LoVo (cell line): ENCODE measurements around the gene AFDN.
A peak's percentile ranks its signal among the peaks of the same experiment; 100 is the strongest.

Source experiments
- DNase-seq: peaks from one replicate; pipeline ENCODE4 v3.0.0-alpha.2; 2016; ENCODE audit warnings: low spot score

The AFDN gene

GRCh38 chr6:167918548-167919278, 92.0 kb downstream of the AFDN start:
- no peak for DNase-seq

DNA sequence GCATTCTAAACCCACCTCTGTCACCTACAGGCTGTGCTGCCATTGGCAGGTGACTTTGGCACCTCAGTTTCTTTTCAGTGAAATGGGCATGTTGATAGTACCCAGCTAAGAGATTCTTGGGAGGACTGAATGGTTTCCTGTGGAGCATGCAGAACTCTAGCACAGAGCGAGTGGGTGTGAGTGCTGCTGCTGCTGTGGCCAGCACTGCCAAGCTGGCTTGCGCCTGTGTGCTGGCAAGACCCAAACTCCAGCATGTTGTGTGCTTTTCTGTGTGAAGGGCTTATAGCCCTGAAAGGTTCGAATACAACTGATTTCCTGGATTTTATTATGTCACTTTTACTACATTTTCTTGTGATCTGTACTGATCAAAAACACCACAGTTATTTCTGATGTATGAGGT, 92.6 kb downstream of the AFDN start:
- no peak for DNase-seq

- DNase-seq: no peak
Observed at GRCh38 chr6:167920165-167920564, 93.5 kb downstream of the AFDN start.

- DNase-seq: no peak
Observed at GRCh38 chr6:167921831-167922230, 95.1 kb downstream of the AFDN start.

DNA sequence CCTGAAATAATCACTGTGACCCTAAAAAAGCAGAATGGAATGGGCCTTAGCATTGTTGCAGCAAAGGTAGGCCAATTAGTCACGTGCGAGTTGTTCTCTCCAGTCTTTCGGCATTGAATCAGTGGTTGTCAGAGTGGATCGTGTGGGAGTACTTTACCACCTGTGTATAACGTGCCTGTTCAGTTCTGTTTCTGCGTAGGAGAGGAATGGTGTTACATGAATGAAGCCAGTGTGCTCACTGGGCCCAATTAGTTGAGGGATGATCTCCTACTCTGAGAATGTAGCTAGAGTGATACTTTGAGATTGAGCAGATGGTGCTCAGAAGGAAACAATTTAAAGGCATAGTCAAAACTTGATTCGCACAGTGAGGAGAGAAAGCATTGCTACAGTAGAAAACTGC, 98.3 kb downstream of the AFDN start:
- no peak for DNase-seq

GRCh38 chr6:167927246-167927645, 100.5 kb downstream of the AFDN start:
- no peak for DNase-seq

DNA sequence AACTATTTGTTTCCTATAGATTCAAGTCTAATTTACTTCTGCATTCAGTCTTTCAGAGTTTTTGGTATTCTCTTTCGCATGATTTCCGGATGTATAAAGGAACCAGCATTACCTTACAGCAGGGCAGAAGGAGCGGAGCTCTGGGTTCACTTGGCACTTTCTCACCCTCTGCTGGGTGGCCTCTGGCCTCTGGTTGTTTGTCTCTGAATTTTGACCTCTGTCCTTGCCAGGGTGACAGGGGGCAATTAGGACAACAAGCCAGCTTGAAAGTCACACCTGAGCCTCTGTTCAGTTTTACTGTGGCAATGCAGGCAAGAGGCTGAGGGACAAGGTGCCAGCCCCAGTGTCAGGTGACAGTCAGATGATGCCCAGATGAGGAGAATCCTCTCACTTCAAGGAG, 101.4 kb downstream of the AFDN start:
- DNase-seq: no peak

DNA sequence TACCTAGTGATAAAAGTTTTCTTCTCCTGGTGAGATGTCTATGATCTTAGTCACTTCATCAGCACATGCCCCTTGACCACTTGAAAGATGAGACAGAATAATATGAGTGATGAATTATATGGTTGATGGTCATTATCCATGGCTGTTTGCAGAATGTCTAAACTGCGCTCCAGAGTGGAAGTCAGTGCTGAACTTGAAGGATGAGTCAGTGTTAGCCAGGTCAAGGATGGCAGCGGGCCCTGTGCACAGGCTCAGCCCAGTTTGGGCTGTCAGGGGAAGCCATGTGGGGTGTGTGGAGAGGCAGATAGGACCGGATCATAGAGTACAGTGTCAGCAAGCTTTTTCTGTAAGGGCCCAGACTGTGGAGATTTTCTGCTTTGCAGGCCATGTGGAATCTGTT, 103.6 kb downstream of the AFDN start:
- DNase-seq: peak; percentile 8

- DNase-seq: peak; percentile 33
Observed at GRCh38 chr6:167932468-167933276, 106.0 kb downstream of the AFDN start.

GRCh38 chr6:167933290-167933689, 106.6 kb downstream of the AFDN start:
- no peak for DNase-seq

GRCh38 chr6:167933847-167934246, 107.1 kb downstream of the AFDN start:
- no peak for DNase-seq

DNA sequence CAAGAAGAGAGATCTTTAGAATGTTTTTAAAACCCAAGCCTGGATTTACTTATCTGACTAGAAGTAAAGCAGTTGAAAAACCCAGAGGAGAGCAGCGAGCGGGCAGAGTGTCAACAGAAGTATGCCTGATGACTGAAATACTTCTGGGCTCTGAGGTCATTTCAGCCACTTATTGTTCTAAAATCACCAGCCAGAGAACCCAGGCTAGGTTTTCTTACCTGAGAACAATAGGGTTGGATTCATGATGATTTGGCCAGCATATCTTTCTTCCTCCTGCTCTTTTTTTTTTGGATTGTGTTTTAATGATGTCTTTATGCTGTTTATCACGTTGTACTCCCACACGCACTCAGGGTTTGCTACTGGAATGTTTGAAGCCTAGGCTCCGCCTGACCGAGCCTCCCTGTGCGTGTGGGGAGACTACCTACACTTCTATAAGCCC, 107.7 kb downstream of the AFDN start:
- DNase-seq: no peak

- no peak for DNase-seq
Observed at GRCh38 chr6:167936051-167936450, 109.3 kb downstream of the AFDN start.

- no peak for DNase-seq
Observed at GRCh38 chr6:167937301-167937700, 110.6 kb downstream of the AFDN start.

GRCh38 chr6:167937948-167938911, 111.5 kb downstream of the AFDN start:
- no peak for DNase-seq

DNA sequence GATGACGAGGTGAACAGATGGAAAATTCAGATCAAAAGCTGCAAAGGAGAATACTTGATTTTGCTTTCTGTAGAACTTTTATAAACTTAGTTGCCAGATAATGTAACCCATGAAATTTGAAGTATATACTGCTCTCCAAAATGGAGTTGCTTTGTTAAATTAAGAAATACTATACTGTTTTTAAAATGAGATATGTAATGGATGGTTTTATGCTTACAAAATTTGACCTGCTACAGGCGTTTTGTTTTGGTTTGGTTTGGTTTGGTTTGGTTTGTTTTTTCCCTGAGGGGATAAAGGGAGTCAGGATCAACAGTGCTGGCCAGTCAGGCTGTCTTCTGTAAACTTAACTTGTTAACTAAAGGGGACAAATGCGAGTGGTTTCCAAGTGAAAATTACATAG, 115.1 kb downstream of the AFDN start:
- DNase-seq: no peak

DNA sequence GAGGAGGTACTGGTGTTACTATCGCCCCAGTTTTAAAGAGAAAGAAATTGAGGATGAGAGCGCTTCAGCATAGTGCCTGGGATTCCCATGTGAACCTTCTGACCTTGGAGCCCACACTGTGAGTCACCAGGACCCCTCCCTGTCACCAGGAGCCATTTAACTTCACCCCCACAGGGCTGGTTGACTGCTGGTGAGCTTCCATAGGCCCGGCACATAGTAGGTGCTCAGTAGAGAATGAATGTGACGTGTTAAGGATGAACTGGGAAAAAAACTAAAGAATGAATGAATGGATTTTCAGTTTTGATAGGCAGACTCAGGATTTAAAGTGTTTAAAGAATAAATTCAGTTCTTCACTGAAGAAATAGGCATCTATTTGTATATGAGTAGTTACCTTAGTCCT, 117.4 kb downstream of the AFDN start:
- no peak for DNase-seq

GRCh38 chr6:167946007-167946406, 119.3 kb downstream of the AFDN start:
- DNase-seq: no peak

DNA sequence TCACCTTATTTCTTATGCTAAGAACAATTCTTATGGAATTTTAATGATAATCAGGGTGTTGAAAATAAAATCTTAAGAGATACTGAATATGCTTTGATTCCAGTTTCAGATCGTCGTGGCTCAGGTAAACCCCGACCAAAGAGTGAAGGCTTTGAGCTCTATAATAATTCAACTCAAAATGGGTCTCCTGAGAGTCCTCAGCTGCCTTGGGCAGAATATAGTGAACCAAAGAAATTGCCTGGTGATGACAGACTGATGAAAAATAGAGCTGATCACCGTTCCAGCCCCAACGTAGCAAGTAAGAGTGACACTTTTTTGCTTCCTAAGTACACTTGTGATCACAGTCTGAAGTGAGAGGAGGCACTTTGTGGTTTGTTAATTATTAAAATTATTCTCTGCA, 119.9 kb downstream of the AFDN start:
- no peak for DNase-seq

DNA sequence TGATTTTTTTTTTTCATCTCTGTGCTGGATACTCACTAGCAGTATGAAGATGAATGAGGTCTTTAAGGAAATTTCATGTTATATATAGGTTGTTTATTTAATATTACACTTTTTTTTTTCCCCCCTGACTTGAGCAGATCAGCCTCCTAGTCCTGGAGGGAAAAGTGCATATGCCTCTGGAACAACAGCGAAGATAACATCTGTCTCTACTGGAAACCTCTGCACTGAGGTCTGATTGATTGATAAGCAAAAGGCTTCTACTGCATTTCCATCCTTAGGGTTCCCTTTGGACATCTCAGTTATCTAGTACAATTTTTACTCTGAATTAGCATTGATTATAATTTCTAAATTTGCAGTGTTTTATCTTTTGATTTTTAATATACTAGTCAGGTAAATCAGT, 121.0 kb downstream of the AFDN start:
- DNase-seq: no peak

DNA sequence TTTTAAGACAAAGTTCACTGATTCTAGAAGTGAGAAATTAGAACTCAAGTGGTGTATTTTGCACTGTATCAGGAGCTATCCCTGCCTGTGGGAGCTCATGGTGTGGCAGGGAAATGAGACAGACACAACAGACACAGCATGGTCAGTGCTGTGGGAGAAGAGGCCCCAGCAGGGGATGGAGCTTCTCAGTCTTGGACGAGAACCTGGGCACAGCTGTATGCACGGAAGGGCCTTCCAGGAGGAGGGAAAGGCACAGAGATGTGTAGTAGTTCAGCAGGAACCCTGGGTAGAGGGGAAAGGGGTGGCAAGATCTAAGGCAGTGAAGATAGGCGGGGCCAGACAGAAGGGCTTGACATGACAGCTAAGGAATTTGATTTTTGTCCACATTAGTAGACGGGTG, 122.0 kb downstream of the AFDN start:
- no peak for DNase-seq

- no peak for DNase-seq
Observed at GRCh38 chr6:167949121-167949684, 122.5 kb downstream of the AFDN start.
